CD4-positive, alpha-beta T cell treated with Interferon alpha-2 for 1 hour (primary cell): ENCODE results near the gene MMP14.
"Not testable (repeated sequence)": the region's sequence is repeated elsewhere in the genome, so short reads cannot be mapped to it uniquely, and the experiment has no call there.

Experiments used
- DNase-seq, 2 donors: peaks; one replicate each; pipeline ENCODE4 v3.0.0-alpha.2; 2020 to 2022

Gene MMP14

DNA sequence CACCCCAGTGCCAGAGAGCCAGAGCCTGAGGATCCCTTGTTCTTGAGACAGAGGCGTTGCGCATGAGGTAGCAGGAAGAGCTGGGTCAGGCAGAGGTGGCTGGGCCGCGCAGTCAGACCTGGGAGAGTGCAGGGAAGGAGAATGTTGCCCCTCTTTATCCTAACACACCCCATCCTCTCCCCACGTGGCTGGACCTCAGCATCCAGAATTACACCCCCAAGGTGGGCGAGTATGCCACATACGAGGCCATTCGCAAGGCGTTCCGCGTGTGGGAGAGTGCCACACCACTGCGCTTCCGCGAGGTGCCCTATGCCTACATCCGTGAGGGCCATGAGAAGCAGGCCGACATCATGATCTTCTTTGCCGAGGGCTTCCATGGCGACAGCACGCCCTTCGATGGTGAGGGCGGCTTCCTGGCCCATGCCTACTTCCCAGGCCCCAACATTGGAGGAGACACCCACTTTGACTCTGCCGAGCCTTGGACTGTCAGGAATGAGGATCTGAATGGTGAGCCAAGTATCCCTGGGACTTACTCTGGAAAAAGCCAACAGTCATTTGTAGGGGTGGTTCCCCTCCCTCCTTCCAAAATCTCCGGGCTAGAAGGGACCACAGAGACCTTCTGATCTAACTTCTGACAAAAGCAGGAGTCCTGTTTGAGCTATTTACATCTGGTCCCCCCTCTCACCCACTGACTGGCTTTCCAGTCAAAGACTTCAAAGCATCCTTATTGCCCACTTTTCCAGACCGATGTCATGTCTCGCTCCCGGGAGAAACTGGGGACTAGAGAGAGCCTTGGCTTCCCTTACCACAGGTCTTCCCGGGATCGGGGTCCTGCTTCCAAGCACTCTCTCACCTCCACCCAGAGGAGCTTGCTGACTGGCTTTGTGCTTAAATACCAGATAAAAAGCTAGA, 6.1 kb downstream of the MMP14 start:
- no peak for DNase-seq

DNA sequence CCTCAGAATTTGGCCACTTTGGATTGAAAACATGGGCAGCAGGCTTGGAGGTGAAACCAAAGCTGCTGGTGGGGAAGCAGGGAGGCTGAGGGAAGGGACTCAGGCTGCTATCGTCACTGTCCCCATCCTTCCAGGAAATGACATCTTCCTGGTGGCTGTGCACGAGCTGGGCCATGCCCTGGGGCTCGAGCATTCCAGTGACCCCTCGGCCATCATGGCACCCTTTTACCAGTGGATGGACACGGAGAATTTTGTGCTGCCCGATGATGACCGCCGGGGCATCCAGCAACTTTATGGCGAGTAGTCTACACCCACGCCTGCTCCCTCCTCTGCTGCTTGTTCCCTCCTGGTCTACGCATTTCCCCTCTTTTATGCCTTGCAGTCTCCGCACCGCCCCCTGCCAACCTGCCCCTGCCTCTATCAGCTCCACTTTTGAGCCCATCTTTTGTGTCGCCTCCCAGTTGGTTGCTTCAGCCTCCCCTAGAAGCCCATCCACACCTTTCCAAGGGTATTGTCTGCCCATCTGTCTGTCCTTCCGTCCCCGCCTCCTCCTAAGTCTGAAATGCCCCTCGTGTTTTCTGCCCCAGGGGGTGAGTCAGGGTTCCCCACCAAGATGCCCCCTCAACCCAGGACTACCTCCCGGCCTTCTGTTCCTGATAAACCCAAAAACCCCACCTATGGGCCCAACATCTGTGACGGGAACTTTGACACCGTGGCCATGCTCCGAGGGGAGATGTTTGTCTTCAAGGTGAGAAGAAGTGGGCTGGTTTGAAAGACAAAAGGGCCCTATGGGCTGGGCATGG, 6.9 kb downstream of the MMP14 start:
- DNase-seq: no peak

DNA sequence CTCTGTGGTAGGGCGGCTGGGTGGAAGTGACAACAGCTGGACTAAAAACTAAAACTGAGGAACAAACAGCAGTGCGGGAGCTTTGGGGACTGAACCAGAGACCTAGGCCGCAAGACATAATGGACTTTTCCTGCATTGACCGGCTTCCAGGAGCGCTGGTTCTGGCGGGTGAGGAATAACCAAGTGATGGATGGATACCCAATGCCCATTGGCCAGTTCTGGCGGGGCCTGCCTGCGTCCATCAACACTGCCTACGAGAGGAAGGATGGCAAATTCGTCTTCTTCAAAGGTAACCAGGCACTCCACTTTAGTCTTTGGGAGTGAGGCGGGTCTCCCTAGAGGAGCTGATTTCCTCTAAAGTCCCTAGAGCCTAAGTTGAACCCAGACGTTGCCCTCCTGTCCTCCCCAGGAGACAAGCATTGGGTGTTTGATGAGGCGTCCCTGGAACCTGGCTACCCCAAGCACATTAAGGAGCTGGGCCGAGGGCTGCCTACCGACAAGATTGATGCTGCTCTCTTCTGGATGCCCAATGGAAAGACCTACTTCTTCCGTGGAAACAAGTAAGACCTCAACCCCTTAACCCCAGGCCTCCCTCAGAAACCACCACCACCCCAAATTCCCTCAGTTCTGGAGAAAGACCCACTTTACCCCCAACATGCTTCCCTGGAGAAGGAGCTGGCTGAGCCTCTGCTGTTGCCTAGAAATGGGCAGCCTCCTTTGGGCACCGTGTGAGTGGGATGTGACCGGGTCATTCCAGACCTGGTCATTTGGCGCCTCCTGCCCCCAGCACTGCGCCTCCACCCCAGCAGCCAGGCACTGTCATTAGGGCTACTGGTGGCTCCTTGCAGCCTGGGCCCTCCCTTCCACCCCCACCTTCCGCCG, 8.1 kb downstream of the MMP14 start:
- DNase-seq: no peak

DNA sequence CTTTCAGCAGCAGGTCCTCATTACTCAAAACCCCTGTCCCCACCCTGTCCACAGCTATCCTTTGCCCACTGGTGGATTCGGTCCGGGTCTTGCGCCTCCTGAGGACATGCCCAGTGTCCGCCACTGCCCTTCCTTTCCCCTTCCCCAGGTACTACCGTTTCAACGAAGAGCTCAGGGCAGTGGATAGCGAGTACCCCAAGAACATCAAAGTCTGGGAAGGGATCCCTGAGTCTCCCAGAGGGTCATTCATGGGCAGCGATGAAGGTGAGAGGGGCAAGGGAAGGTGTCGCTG, 8.7 kb downstream of the MMP14 start:
- DNase-seq: no peak

DNA sequence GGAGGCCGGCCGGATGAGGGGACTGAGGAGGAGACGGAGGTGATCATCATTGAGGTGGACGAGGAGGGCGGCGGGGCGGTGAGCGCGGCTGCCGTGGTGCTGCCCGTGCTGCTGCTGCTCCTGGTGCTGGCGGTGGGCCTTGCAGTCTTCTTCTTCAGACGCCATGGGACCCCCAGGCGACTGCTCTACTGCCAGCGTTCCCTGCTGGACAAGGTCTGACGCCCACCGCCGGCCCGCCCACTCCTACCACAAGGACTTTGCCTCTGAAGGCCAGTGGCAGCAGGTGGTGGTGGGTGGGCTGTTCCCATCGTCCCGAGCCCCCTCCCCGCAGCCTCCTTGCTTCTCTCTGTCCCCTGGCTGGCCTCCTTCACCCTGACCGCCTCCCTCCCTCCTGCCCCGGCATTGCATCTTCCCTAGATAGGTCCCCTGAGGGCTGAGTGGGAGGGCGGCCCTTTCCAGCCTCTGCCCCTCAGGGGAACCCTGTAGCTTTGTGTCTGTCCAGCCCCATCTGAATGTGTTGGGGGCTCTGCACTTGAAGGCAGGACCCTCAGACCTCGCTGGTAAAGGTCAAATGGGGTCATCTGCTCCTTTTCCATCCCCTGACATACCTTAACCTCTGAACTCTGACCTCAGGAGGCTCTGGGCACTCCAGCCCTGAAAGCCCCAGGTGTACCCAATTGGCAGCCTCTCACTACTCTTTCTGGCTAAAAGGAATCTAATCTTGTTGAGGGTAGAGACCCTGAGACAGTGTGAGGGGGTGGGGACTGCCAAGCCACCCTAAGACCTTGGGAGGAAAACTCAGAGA, 9.6 kb downstream of the MMP14 start:
- DNase-seq: no peak

DNA sequence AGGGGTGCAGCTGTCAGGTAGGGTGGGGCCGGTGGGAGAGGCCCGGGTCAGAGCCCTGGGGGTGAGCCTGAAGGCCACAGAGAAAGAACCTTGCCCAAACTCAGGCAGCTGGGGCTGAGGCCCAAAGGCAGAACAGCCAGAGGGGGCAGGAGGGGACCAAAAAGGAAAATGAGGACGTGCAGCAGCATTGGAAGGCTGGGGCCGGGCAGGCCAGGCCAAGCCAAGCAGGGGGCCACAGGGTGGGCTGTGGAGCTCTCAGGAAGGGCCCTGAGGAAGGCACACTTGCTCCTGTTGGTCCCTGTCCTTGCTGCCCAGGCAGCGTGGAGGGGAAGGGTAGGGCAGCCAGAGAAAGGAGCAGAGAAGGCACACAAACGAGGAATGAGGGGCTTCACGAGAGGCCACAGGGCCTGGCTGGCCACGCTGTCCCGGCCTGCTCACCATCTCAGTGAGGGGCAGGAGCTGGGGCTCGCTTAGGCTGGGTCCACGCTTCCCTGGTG, 10.5 kb downstream of the MMP14 start:
- no peak for DNase-seq

DNA sequence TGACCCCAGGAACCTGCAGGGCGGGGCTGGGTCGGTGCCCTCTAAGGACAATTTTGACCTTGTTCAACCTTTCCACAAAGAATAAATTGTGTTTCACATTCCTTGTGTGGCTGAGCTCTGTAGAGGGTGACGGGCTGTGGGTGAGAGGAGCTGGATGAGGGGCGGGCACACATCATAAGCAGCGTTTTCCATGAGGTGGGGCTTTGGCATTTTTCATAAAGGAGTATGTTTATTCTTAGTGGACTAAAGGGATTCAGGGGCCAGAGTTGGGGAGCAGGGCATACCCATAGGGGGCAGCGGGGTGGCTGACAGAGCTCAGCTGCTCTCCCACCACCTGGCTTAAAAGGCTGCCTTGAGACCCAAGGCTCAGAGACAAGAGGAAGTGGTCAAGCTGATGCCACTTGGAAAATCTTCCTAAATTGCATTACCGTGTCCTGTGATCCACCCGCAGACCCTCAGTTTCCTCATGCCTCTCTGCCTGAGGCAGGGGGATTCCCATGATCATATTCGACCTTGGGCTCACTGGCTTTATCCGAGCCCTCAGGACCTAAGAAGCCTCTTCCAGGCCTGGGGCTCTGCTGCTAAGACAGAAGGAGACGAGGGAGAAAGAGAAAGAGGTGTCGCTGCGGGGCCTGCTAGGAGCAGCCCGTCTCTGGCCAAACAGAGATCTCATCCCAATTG, 11.4 kb downstream of the MMP14 start:
- DNase-seq: no peak

DNA sequence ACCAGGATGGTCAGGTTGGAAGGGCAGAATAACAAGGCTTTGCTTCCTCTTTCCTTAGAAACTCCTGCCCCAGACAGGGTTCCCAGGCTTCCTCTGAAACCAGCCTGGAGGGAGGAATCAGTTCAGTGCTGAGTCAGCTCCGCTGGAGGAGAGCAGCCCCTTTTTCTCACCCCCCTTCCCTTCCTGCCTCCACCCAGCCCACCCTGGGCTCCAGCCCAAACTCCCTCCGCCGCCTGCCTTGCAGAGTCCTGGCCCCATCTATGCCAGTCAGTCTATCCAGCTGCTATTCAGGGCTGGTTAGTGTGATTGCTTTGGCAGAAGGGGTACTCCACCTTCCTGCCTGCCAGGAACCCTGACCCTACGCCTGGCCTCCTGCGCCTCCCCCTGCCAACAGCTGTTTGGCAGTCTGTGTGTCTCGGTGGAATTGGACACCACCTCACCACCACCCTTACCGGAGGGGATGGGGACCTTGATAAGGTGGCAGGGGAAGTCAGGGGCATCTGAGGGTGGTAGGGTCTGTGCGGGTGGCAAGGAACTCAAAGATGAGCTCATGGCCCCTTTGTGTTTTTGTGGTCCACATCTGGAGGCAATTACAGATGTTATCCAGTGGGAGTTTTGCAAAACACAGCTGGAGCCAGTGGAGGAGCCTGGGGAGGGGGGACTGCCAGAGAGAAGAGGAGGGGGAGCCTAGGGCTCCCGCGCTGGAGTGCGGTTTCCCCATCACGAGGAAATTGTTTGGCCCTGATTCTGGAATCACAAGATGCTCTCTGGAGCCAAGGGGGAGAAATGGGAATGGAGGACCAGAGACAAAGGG, 12.2 kb downstream of the MMP14 start:
- no peak for DNase-seq

DNA sequence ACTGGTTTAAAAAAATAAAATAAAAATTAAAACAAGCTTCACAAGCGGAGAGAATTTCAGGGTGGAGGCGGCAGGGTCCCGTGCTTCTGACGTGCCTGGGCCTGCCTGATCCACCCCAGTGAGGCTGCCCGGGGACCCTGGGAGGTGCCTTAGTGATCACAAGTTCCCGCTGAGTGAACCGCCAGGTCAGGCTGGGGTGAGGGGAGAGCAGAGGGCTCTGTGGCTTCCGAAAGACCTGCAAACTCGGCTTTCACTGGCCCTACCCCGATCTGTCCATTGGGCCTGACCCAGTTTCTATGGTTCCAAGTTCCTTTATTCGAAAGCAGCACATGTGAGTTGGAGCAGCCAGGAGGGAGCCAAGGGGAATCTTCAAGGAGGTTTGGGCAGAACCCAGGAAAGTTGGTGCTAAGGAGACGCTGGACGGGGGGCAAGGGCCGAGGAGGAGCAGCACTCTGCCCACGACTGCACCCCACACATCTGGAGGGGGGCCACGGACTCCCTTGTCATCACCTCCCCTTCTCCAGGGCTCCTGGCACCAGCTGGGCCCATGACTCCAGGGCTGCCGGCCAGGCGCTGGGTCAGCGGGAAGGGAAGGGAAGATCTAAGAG, 12.9 kb downstream of the MMP14 start:
- no peak for DNase-seq

DNA sequence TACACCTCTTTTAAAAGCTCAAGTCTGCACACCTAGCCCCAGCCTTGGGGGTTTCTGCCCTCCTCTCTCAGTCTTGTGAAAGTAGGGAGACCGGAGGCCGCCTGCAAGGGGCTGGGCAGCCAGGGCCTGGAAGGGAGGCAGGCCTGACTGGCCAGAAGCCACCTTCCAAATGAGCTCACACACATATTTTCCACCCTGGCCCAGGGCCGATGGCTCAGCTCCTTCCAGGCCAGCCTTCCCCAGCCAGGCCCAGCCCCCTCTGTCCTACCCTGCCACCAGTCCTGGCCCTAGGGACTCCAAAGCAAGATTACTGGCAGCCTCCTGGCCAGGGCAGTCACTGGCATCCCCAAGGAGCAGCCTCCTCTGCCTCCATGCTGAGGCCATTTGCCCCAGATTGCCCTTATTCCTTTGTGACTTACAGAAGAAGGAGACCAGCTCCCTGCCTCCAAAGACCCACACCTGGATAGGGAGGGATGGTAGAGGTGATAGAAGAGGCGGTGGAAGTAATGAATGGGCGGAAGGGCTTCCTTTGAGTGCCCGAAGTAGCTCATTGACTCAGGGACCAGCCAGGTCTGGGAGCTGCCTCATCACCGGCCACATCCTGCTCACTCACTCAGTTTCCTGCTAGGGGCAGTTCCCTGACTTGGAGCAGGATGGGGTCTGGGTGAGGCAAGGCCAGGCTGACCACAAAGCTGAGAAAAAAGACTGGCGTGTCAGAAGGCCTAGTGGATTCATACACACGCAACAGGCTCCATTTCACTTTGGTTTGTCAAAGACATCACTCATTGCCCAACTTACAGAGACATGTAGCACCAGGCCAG, 14.8 kb downstream of the MMP14 start:
- no peak for DNase-seq

DNA sequence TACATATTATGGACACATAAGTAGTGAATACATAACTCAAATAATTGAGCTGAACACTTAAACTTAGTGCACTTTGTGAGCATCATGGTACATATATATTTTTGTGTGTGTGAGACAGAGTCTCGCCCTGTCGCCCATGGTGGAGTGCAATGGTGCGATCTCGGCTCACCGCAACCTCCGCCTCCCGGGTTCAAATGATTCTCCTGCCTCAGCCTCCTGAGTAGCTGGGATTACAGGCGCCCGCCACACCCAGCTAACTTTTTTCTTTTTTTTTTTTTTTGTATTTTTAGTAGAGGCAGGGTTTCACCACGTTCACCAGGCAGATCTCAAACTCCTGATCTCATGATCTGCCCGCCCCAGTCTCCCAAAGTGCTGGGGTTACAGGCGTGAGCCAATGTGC, 15.8 kb downstream of the MMP14 start:
- DNase-seq: not testable (repeated sequence)

DNA sequence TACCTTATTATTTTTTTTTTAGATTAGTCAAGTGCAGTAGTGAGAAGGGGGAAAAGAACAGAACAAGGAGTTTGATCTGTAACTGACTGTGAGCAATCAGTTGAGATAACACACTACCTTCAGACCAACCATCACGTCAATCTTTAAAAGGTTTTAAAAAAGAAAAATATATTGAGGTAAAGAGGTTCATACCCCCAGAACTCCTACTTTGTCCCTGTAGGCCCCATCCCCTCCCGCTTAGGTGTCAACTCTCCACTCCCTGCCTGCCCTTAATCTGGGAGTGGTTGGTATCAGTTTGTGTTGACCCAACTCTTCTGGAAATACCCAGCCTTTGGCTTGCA, 16.2 kb downstream of the MMP14 start:
- DNase-seq: no peak

DNA sequence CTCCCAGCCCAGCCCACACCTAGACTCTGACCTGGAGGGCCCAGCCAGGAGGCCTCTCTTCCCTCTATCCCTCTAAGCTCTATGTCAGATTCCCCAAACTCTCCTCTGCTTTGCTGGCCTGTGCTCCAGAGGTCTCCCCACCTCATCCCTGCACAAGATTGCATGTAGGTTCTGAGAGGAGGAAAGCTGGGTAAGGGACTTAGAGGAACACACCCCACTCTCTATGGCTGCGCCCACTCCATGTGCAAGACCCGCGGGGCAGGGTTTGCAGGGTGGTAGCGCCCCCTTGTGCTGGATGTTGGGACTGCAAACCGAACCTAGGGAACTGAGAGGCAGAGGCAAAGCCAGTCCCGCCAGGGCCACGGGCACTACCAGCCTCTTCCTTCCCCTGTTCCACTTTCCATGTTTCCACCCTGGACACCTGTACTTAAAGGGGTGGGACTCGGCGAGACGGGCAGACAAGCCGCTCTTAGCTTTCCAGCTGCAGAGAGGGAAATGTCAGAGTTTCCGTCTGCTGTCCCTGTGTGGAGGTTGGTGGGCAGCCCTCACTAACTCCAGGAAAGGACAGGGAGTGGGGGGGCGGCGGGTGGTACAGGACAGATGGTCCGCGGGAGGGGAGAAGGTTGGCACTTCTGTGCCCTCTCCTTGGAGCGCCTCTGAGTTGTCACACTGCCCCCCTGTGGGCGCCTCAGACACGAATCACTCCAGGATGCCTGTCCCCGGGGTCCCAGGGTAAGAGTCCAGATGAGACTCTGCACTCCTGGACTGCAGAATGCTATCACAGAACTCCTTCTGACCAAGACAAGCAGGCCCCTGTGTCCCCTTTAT, 16.8 kb downstream of the MMP14 start:
- peak; percentile 86 to 91 for DNase-seq

DNA sequence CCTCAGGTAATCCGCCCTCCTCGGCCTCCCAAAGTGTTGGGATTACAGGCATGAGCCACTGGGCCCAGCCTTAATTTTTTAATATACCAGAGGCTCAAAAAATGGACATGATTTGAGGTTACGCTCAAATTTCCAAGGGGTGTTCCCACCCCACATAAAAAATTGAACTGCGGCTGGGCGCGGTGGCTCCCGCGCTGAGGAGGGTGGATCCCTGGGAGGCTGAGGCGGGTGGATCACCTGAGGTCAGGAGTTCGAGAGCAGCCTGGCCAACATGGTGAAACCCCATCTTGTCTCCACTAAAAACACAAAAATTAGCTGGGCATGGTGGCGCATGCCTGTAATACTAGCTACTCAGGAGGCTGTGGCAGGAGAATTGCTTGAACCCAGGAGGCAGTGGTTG, 17.9 kb downstream of the MMP14 start:
- not testable (repeated sequence) for DNase-seq

DNA sequence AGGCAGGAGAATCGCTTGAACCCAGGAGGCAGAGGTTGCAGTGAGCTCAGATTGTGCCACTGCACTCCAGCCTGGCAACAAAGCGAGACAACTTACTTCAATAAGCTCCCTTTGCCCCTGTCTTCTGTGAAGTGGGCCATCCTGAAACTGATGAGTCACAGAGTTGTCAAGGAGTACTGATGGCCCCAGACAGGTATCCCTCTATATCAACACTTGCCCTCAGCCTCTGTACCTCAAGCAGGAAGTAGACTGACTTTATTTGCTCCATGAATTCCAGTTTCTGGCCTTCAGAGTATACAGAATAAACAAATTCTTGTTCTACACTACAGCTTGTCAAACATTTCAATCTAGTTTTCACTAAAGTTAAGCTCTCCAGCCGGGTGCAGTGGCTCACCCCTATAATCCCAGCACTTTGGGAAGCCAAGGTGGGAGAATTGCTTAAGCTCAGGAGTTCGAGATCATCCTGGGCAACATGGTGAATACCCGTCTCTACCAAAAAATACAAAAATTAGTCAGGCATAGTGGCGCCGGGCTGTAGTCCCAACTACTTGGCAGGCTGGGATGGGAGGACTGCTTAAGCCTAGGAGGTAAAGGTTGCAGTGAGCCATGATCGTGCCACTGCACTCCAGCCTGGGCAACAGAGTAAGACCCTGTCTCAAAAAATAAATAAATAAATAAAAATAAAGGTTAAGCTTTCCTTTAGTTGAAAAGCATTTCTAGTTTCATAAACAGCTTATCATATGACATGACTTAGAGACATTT, 18.8 kb downstream of the MMP14 start:
- no peak for DNase-seq

DNA sequence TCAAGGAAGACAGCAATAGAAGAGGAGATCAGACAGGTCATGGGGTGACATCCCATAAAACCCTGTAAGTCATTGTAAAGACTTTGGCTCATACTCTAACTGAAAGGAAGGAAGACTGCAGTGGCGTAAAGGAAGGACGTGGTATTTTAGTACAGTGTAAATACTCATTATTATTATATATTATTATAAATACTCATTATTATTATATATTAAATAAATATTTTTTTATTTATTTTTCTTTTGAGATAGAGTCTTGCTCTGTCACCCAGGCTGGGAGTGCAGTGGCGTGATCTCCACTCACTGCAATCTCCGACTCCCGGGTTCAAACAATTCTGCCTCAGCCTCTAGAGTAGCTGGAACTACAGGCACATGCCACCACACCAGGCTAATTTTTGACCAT, 20.0 kb downstream of the MMP14 start:
- no peak for DNase-seq

DNA sequence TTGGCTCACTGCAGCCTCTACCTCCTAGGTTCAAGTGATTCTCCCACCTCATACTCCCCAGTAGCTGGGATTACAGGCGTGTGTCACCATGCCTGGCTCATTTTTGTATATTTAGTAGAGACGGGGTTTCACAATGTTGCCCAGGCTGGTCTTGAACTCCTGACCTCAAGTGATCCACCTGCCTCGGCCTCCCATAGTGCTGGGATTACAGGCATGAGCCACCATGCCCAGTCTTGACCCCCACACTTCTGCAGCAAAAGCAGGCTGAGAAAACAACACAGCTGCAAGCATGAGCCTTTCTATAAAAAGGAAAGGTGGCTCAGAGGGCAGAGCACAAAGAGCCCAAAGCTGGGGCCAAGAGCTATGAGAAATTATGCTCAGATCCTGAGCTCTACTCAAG, 24.0 kb downstream of the MMP14 start:
- DNase-seq: not testable (repeated sequence)

DNA sequence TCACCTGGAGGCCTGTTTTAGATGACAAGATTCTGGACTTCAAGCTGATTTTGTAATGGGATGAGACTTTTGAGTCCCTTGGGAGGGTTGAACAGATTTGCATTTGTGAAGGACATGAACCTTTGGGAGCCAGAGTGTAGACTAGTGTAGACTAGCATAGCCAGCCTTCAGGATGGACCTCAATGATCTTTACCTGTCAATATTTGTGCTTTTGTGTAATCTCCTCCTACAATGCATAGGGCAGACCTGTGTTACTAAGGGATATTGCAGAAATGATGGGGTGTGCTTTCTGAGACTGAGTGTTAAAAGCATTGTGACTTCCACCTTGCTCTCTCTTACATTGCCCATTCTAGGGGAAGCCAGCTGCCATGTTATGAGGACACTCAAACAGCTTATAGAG, 25.3 kb downstream of the MMP14 start:
- no peak for DNase-seq
